ENCODE results near the gene FRMD4A. TPM values are rescaled to one million over a fixed set of nuclear protein-coding genes. Genes with fewer than 3 reads are reported as not detected.

The FRMD4A gene
- total and polyA plus RNA-seq, 10 of the 15 experiments (the other 5 are each of a cell fraction or from before 2014, with no cell fraction given), result 17.8 to 75.2 (median 39.1) TPM

DNA sequence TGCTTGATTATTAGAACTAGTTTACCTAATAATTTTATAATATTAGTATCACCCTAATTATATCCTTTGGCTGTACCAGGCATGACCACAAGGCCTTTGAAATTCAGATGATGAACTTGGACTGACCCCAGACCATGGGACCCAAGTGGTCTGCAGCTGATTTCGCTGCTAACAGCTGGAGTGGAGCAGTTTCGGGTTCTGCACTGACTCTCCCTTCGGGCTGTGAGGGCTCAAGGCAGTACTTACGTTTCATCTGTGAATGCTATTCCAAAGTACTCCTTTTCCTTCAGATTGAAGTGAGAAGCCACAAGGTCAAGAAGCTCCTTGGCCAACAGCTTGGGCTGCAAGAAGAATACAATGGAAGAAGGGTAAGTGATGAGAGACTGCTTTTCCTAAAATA lies 520.2 kb downstream of the FRMD4A start (continued):
- TF ChIP-seq, protein P1, sequence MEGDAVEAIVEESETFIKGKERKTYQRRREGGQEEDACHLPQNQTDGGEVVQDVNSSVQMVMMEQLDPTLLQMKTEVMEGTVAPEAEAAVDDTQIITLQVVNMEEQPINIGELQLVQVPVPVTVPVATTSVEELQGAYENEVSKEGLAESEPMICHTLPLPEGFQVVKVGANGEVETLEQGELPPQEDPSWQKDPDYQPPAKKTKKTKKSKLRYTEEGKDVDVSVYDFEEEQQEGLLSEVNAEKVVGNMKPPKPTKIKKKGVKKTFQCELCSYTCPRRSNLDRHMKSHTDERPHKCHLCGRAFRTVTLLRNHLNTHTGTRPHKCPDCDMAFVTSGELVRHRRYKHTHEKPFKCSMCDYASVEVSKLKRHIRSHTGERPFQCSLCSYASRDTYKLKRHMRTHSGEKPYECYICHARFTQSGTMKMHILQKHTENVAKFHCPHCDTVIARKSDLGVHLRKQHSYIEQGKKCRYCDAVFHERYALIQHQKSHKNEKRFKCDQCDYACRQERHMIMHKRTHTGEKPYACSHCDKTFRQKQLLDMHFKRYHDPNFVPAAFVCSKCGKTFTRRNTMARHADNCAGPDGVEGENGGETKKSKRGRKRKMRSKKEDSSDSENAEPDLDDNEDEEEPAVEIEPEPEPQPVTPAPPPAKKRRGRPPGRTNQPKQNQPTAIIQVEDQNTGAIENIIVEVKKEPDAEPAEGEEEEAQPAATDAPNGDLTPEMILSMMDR (IDR thresholded peaks at IDR 0.05 in 2 of 3, conservative IDR thresholded peaks at IDR 0.05 in 1 of 3; ENCODE audit: control insufficient read depth in 2 of 3, extremely low read depth in 1 of 3, insufficient read depth in 1 of 3, low read depth in 3 of 3, low read length in 3 of 3), result no peak
- TF ChIP-seq, protein P2, sequence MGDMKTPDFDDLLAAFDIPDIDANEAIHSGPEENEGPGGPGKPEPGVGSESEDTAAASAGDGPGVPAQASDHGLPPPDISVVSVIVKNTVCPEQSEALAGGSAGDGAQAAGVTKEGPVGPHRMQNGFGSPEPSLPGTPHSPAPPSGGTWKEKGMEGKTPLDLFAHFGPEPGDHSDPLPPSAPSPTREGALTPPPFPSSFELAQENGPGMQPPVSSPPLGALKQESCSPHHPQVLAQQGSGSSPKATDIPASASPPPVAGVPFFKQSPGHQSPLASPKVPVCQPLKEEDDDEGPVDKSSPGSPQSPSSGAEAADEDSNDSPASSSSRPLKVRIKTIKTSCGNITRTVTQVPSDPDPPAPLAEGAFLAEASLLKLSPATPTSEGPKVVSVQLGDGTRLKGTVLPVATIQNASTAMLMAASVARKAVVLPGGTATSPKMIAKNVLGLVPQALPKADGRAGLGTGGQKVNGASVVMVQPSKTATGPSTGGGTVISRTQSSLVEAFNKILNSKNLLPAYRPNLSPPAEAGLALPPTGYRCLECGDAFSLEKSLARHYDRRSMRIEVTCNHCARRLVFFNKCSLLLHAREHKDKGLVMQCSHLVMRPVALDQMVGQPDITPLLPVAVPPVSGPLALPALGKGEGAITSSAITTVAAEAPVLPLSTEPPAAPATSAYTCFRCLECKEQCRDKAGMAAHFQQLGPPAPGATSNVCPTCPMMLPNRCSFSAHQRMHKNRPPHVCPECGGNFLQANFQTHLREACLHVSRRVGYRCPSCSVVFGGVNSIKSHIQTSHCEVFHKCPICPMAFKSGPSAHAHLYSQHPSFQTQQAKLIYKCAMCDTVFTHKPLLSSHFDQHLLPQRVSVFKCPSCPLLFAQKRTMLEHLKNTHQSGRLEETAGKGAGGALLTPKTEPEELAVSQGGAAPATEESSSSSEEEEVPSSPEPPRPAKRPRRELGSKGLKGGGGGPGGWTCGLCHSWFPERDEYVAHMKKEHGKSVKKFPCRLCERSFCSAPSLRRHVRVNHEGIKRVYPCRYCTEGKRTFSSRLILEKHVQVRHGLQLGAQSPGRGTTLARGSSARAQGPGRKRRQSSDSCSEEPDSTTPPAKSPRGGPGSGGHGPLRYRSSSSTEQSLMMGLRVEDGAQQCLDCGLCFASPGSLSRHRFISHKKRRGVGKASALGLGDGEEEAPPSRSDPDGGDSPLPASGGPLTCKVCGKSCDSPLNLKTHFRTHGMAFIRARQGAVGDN (IDR thresholded peaks at IDR 0.05), result no peak
- TF ChIP-seq ASH2L (IDR thresholded peaks at IDR 0.05; ENCODE audit: borderline replicate concordance, low read depth) (no peak), IRF3 (IDR thresholded peaks at IDR 0.05) (no peak), KDM1A (IDR thresholded peaks at IDR 0.05; ENCODE audit: borderline replicate concordance) (no peak), NR2C2 (IDR thresholded peaks at IDR 0.05; ENCODE audit: borderline replicate concordance, control insufficient read depth, insufficient read length, low read depth) (no peak), BHLHE40 (IDR thresholded peaks at IDR 0.05; ENCODE audit: borderline replicate concordance in 1 of 2, low read depth in 2 of 2, low read length in 1 of 2) (no peak), SUPT20H (IDR thresholded peaks at IDR 0.05; ENCODE audit: borderline replicate concordance, control insufficient read depth, low read depth, low read length) (no peak), MEF2B (IDR thresholded peaks at IDR 0.05; ENCODE audit: partially characterized antibody, poor library complexity, severe bottlenecking) (no peak), POLR2A (IDR thresholded peaks at IDR 0.05; ENCODE audit: low read depth, low read length) (no peak)
- TF ChIP-seq, protein P3, sequence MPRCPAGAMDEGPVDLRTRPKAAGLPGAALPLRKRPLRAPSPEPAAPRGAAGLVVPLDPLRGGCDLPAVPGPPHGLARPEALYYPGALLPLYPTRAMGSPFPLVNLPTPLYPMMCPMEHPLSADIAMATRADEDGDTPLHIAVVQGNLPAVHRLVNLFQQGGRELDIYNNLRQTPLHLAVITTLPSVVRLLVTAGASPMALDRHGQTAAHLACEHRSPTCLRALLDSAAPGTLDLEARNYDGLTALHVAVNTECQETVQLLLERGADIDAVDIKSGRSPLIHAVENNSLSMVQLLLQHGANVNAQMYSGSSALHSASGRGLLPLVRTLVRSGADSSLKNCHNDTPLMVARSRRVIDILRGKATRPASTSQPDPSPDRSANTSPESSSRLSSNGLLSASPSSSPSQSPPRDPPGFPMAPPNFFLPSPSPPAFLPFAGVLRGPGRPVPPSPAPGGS (IDR thresholded peaks at IDR 0.05; ENCODE audit: borderline replicate concordance, insufficient read depth, low read depth, low read length, poor library complexity, severe bottlenecking), result no peak
- TF ChIP-seq, protein P4, sequence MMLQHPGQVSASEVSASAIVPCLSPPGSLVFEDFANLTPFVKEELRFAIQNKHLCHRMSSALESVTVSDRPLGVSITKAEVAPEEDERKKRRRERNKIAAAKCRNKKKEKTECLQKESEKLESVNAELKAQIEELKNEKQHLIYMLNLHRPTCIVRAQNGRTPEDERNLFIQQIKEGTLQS (IDR thresholded peaks at IDR 0.05; ENCODE audit: borderline replicate concordance, extremely low read depth, low read depth, low read length), result no peak

Data from GM12878 (cell line).